Stimulated activated CD4-positive, alpha-beta T cell treated with anti-CD3 and anti-CD28 coated beads, Interleukin-2, amount 100 ng/mL, for 24 hours (primary cell): Measurements from ENCODE around the gene PDGFA.

Source experiments
- DNase-seq, 2 donors: peaks; one replicate each; pipeline ENCODE4 v3.0.0-alpha.2; 2020

Gene PDGFA

DNA sequence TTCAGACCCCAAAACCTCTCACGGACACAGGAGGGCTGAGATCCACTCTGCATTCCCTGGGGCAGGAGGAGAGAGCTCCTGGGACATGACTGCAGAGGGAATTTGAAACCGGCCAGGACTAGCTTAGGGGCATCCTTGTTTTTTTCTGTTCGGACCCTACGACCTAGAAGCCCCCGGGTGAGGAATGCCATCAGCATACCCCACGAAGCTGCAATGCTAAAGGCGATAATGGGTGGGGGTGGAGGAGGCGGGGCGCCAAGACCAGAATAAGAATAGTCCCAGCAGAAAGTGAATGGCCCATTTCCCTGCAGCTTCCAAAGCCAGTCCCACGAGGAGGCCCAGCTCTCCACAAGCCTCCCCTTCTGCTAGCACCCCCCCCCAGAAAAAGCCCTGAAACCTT, 4.0 kb downstream of the PDGFA start:
- DNase-seq, result no peak

DNA sequence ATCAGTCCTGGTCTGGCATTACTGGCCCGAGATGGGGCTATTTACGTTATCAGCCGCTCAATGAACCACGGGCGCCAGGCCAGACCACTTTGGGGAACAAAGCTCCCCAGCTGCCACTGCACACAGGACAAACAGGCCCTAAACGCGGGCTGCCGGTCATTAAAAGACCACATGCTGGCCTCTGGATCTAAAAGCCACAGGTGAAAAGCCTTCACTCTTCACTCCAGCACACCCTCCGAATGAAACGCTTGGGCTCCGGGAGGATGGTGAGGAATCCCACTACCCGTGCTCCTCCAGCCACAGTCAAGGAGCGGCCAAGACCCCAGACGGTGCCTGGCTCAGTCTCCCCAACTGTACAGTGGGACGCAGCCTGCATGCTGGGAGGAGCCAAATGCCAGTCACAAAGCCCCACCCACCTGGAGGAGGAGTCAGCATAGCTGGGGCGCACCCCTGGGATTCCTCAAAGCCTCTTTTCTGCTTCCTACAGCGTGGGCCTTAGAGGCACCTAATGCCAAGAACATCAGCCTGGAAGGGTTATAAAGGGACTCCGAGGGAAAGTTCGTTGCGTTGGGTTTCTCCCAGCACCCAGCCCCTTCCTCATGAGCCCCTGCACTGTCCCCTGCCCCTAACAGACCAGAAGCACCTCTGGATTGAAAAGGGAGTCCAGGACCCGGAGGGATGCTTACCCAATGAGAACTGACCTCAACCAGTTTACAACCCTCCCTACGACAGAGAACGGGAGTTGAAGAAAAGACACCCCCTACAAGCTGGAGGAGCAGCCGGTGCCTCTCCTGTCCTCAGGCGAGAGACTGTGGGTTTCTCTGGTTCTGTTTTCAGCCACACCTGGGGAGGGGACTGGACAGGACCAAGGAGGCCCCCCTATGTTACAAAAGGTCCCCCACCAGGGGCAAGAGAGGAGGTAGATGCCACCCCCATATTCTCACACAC, 4.7 kb downstream of the PDGFA start:
- DNase-seq, result peak in 1 of 2 donors; percentile 44

DNA sequence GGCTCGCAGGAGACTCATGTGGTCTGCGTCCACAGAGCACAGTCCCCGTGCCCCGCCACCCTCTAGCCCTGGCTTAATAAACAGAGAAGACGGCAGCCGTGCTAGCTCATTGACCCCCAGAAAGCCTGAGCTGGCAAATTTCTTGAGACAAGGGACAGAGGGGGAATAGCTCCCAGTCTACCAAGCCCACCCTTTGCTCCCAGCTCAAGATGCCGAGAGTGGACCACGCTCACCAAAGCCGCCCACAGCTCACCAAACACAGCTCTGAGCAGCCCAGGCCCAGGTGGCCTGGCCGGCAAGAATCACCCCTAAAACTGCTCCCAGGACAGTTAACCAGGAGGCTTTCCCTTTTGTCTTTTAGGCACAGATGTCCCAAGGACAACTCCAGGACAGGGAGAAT, 5.4 kb downstream of the PDGFA start:
- no peak for DNase-seq

DNA sequence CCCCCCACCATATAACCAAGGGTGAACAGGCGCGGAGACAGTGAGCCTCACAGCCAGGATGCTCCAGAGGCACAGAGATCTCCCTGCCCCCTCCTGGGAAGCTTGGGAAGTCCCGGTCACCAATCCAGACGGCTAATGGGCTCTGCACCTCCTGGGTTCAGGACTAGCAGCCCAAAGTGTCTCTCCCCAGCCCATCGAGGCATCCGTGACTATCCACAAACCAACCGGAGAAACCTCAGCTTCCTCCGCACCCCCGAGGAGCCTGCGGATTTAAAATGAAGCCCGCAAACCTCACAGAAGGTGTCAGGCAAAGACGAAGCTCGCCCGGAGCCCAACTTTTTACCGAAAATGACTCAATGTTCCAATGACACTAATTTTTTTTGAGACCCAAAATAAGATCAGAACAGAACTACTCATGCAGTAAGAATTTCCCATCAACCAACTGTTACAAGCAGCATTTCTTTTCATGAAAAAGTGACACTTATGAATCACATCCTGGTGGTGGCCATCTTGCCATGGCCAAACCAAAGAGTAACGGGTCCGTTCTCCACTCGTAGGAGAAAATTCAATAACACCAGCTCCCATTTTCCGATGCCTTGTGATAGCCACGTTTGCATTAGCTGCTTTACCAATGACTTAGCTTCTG, 6.0 kb downstream of the PDGFA start:
- peak in 1 of 2 donors; percentile 37 for DNase-seq

DNA sequence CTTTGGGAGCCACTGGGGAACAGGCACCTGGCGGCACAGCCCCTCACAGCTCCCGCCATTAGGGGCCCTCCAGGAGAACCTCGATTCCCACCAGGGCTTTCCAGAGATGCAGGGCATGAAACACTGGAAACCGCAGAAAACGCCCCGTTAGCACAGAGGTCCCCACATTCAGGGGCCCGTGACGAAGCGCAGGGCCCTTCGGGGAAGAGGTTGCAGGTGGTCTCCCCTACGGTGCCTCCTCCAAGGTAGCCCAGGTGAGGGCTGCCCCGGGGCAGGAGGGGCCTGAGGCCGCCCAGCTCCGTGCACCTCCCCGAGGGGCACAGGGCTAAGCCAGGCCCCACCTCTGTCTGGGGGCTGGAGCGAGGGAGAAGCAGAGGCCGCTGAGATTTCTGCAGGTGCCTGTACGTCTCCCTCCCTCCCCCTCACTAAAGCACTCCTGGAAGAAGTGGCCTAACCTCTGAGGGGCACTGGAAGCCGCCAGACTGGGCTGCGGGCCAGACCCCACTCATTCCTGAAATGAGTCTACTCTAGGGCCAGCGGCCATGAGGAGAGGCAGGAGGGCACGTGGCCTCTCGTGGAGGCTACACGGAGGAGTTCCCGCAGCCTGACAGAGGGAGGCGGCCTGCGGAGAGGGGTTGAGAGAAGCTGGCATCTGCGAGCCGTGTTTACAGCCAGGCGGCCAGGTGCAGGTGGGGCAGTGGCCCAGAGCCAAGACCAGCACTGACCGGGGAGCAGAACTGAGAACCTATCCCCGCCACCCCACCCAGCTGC, 6.9 kb downstream of the PDGFA start:
- DNase-seq, result no peak

DNA sequence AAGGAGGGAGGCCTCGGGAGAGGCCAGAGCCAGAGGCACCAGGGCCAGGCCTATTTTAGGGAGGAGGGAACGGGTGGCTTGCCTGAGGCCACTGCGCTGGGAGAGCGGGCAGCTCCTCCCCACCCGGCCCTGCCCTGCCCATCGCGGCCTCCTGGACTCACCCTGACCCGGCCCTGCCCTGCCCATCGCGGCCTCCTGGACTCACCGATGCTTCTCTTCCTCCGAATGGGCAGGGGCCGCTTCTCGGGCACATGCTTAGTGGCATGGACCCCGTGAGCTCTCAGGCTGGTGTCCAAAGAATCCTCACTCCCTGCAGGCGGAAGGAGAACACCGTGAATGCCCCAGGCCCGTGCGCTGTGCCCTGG, 7.5 kb downstream of the PDGFA start:
- no peak for DNase-seq

DNA sequence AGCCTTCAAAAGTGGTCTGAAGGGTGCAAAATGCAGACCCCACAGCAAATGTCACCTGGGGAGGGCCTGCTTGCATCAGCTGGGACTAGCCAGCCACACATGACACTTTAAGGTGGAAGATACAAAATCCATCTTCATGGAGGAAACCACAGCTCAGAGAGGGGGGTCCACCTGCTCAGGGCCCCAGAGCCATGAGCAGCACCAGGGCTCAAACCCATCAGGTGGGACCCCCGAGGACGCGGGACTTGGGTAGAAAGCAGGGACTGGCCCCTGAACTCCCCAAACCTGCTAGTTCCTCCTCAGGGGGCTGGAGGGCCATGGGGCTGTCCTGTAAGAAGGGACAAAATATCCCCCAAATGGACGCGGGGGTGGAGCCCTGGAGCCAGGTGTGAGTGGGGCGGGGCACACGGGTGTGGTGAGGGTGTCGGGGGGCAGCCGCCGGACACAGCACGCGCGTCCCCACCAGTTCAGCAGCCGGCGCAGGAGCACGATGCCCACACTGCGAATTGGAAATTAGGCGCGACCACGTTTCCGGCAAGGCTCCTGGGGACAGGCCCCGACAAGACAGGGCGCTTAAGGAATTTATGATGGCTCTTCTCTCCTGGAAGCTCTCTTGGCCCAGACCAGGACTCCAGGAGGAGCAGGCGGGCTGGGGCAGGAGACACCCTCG, 8.0 kb downstream of the PDGFA start:
- no peak for DNase-seq

DNA sequence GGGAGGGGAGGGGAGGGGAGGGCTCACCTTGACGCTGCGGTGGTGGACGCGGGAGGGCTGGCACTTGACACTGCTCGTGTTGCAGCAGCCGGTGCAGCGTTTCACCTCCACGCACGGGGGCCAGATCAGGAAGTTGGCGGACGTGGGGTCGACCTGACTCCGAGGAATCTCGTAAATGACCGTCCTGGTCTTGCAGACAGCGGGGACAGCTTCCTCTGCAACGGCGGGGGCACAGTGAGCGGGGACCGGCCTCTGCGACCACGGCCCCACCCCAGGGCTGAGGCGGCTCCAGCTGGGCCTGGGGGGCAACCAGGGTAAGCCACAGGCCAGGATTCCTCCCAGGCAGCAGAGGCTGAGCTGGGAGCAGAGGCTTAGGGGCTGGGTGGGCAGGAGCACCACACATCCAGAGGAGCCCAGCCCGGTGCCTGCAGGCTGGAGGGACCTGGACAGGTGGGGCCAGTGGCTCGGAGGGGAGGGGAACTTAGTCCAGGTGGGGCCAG, 8.8 kb downstream of the PDGFA start:
- no peak for DNase-seq

DNA sequence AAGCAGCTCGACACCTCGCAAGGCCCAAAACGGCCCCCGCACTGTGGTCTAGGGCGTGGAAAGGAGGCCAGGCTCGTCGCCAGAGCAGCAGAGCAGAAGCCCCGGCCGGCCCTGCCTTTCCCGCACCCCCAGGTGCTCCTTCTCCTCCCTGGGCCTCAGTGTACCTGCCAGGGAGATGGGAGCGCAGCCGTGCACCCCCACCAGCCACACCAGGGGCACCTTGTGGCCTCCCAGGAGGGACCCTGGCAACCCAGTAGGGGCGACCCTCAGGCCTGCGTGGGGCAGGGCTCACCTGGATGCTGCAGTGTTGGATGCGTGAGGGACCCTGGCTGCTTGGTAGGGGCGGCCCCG, 9.5 kb downstream of the PDGFA start:
- DNase-seq, result no peak

DNA sequence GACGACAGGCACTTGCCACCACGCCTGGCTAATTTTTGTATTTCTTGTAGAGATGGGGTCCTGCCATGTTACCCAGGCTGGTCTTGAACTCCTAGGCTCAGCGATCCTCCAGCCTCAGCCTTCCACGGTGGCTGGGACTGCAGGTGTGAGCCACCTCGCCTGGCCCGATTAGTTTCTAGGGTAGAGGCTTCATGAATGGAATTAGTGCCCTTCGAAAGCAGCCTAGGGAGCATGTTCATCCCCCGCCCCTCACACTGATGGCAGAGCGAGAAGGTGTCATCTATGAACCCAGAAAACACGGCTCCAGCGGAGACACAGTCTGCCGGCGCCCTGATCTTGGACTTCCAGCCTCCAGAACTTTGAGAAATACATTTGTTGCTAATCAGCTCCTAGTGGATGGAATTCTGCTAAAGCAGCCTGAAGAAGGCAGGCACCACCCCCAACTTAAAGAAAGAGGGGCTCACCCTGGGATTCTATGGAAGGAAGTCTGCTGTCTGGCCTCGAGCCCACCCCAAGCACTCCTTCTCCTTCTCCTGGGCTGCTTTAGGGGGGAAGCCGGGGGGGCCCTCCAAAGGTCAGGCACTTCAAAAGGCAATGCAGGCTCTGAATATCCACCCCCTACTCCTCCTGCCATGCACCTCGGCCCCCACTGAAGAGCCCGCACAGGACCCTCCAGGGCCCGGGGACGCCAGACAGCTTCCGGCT, 10.1 kb downstream of the PDGFA start:
- no peak for DNase-seq

DNA sequence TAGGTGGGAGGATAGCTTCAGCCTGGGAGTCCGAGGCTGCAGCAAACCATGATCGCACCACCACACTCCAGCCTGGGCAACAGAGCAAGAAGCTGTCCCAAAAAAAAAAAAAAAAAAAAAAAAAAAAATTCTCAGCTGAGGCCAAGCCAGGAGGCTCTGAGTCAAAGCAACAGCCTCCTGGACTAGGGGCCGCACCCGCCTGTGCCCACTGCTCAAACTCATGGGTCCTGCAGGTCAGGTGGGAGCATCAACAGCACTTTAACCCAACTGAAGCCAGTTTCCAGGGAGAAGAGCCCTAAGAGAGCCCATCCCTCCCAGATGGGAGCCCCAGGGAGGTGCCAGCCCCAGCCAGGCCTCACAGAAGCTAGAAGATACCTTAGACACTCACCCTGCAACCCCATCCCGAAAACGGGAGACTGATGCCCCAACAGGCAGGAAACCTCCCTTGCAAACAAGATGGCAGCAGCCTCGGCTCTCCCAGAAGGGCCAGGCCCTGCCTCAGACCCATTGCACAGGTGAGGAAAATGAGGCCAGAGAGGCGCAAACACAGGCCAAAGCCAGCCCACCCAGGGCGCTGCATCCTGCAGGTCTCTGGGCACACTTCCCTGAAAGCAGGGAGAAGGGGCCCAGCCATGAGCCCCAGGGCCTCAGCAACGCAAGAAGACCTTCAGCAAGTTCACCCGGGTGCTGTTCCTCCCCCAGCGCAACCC, 11.0 kb downstream of the PDGFA start:
- DNase-seq, result no peak

DNA sequence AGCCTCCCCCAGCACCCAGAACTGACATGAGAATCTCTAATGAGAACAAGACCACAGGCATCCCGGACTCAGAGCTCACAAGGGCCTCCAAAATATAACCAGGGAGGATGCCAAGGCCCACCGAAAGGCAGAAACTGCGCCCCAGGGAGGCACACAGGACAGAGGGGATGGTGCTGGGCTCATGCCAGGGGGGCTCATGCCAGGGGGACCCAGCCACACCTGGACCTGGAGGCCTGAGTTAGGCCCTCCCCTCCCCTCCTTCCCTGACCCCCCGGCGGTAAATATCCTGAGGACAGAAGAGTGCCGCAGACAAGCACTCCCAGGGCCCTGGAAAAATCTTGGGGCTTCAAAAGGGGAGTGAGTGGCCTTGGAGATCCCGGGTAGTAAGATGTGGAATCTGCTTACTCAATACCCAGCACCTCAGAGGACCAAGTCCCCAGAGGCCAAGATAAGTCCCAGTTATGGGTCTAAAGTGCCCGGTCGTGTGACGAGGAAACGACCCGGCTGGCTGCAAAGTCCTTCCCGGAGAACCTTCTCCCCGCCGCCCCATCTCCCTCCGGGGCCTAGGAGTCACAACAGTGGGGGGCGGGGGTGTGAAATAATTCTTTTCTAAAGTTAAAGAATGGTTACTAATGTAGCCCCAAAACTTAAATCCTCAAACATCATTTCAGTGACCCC, 11.9 kb downstream of the PDGFA start:
- DNase-seq, result no peak

DNA sequence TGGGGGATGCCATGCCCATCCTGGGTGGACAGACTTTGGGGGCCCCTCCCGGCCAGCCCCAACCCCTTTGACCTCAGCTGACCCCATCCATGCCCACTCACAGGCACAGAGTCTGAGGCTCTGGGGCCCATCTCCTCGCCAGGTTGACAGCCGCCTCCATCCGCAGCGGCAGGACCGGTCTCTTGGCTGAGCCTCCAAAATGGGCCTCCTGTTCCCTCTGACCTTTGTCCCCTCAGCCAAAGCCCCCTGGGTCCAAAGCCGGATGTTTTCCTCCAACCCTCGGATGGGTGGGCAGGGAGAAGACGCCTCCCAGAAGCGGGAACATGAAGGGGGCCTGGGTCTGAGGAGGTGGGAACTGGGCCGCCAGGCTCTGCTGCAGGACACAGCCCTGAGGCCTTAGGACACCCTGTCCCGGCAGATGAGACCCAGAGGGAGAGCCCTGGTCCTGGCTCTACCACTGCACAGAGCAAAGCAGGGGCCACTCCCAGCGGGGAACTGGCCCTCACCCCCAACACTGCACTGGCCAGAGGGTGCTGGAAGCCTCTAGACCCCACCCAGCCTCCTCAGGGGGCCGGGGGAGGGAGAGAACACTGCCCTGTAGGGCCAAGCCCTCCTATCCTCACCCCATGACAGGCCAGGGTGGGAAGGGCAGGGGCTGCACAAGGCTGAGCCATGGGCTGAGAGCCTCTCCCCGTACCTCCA, 12.6 kb downstream of the PDGFA start:
- no peak for DNase-seq

DNA sequence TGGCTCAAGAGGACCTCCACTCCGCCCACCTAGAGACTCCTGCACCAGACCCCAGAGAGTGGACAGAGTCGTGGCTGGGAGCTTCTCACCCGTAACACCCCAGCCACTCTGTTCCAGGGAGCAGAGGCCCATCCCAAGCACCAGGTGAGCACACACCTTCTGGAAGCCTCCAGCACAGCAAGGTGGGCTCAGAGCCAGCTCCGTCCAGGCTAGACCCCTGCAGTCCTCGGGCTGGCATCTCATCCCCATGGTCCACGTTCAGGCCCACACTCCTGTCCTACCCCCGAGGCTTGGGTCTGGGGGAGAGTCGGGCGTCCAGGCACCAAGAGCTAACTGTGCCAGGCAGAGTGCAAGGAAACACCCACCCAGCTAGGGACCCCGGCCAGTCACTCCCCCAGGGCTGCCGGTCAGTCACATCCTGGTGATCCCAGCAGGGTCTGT, 13.2 kb downstream of the PDGFA start:
- no peak for DNase-seq

DNA sequence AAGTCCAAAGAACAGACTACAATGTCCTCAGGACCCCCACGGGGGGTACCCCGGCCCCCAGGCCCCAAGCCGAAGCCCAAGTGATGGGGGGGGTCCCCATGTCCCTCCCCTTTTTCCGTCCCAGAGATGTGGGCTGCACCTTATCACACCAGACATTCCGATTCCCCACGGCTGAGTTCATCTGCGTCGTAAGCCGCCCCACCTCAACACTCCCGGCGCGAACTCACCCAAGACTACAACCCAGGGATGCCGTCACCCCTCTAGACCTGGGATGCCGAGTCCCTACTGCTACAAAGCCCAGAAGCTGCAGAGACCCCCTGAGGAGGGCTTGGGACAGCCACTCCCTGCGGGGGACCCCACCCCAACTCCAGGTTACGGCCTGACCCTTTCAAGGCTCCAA, 14.5 kb downstream of the PDGFA start:
- DNase-seq, result no peak

DNA sequence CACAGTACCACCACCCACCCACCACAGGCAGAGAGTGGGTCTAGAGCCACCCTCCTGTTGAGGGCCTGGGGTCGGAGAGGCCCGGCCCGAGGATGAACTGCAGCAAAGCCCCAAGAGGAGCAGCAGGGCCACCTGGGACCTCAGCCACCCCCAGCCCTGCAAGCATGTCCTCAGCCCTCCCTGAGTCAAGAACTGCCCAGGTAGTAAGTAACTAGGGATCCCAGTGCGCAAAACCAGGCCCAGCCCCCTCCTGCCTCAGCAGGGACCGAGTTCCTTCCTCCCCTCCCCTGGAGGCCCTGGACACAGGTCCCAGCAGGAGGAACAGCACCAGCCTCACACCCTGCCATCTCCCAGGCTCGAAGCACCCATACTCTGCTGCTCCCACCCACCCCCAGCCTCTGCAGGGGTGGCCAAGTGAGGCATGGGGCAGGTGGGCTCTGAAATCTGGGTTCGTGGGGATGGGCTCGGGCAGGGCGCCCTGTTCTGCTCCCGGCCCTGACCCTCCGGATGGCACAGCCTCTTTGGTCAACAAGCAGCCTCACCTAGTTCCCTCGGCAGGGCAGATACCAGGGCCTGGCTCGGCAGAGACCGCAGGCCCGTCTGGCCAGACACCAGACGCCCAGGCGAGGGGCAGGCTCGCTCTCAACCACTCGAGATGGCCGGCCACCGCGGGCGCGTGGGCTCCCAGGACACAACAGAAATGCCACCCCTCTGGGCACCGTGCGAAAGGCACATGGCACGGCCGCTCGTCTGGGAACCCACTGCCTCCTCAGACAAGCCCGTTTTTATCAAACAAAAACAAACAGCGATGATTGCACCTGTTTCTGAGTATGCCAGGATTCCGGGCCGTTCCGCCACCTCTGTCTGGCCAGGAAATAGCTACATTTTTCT, 15.2 kb downstream of the PDGFA start:
- DNase-seq, result no peak

DNA sequence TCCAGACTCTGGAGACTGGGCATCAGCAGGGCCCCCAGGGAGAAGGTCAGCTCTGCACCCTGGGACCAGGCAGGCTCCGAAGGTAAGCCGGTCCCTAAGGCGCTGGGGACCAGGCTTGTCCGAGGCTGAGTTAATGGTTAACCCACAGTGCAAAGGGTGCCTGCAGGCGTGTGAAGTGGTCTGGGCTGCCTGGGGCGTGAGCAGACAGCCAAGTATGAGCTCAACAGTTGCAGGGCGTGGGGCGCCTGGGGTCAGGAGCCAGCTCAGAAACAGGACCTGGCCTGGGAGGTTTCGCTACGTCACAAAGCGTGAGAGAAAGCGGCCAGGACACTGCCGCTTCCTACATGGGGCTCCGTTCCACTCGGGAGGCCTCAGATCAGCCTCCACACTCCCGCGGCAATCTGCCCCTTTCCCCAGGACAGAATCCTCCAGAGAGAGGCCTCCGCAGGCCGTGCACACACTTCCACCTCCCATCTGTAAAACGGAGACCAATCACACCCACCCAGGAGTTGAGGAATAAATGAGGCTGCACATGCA, 16.0 kb downstream of the PDGFA start:
- DNase-seq, result no peak

DNA sequence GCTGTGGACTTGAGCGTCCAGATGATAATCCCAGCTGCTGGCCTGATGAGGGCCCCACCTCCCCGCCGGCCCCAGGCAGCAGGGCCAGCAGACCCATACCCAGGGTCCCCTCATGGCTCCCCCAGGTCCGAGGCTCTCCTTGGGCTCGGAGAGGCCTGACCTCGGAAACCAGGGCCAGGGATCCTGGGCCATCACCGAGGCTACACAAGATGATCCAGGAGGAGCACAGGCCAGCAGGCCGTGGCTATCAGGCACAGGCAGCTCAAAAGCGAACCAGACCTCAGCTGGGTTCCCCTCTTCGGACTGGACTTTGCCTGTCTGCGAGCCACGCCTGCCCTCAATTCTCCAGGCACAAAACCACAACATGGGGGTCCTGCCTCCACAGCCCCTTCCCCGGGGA, 17.4 kb downstream of the PDGFA start:
- no peak for DNase-seq

DNA sequence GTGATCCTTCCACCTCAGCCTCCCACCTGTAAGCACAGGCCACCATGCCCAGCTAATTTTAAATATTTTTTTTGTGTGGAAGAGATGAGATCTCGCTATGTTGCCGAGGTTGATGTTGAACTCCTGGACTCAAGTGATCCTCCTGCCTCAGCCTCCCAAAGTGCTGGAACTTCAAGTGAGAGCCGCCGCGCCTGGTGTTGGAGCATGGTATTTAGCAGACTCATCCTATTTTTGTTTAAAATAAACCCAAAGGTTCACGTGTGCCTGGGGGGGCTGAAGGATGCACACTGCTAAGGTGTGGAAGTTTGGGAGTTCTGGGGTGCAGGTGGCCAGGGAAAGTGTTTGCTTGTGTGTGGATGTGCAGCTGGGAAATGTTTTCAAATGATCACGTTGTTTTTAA, 18.1 kb downstream of the PDGFA start:
- DNase-seq, result no peak
